Stimulated activated naive CD8-positive, alpha-beta T cell treated with anti-CD3 and anti-CD28 coated beads, Interleukin-15, Interleukin-2, amounts not matched to agents 100 ng/mL and 50 ng/mL, for 24 hours (primary cell): ENCODE data around the gene PCNP.
"Not testable (repeated sequence)": the region's sequence is repeated elsewhere in the genome, so short reads cannot be mapped to it uniquely, and the experiment has no call there.

Experiments
- H3K27ac Mint-ChIP-seq: one replicate; pipeline ENCODE4 v1.8.0; 2021; ENCODE audit warnings: mild to moderate bottlenecking, mixed read lengths
- H3K27me3 Mint-ChIP-seq: one replicate; pipeline ENCODE4 v1.8.0; 2021; ENCODE audit warnings: mixed read lengths
- H3K36me3 Mint-ChIP-seq: one replicate; pipeline ENCODE4 v1.8.0; 2021; ENCODE audit warnings: low read depth, mixed read lengths
- H3K4me1 Mint-ChIP-seq: one replicate; pipeline ENCODE4 v1.8.0; 2021; ENCODE audit warnings: low read depth, mixed read lengths
- H3K4me3 Mint-ChIP-seq: one replicate; pipeline ENCODE4 v1.8.0; 2021; ENCODE audit warnings: mild to moderate bottlenecking, mixed read lengths
- H3K9me3 Mint-ChIP-seq: one replicate; pipeline ENCODE4 v1.8.0; 2021; ENCODE audit warnings: mixed read lengths

Gene PCNP

GRCh38 chr3:101603184-101603583, 29.2 kb downstream of the PCNP start:
- Mint-ChIP-seq H3K36me3 (peaks cover 5% of the 10 kb centered on the region), H3K4me3 (no peak overlapping the region), H3K27ac (no peak overlapping the region), H3K27me3 (no peaks in the 10 kb centered on the region), H3K9me3 (no peaks in the 10 kb centered on the region), H3K4me1 (no peaks in the 10 kb centered on the region)

- not testable (repeated sequence) for H3K9me3 Mint-ChIP-seq, H3K4me1 Mint-ChIP-seq, H3K4me3 Mint-ChIP-seq, H3K36me3 Mint-ChIP-seq, H3K27me3 Mint-ChIP-seq, H3K27ac Mint-ChIP-seq
These were observed 31.4 kb downstream of the PCNP start for GRCh38 chr3:101605398-101605797.

- Mint-ChIP-seq H3K4me1 (no peaks in the 10 kb centered on the region), H3K27ac (no peak overlapping the region), H3K4me3 (no peak overlapping the region), H3K27me3 (no peaks in the 10 kb centered on the region), H3K36me3 (no peaks in the 10 kb centered on the region), H3K9me3 (no peaks in the 10 kb centered on the region)
These were observed 37.0 kb downstream of the PCNP start for GRCh38 chr3:101611023-101611422.

- H3K4me3 Mint-ChIP-seq, H3K27me3 Mint-ChIP-seq, H3K36me3 Mint-ChIP-seq, H3K27ac Mint-ChIP-seq, H3K4me1 Mint-ChIP-seq, H3K9me3 Mint-ChIP-seq: not testable (repeated sequence)
These were observed 39.0 kb downstream of the PCNP start for GRCh38 chr3:101613014-101613413.

GRCh38 chr3:101615525-101615924, 41.5 kb downstream of the PCNP start:
- Mint-ChIP-seq H3K27ac (no peak overlapping the region), H3K4me3 (no peak overlapping the region), H3K27me3 (no peaks in the 10 kb centered on the region), H3K4me1 (no peaks in the 10 kb centered on the region), H3K9me3 (no peaks in the 10 kb centered on the region), H3K36me3 (no peaks in the 10 kb centered on the region)

GRCh38 chr3:101617478-101617877, 43.5 kb downstream of the PCNP start:
- Mint-ChIP-seq H3K27me3 (no peaks in the 10 kb centered on the region), H3K27ac (no peak overlapping the region), H3K9me3 (no peaks in the 10 kb centered on the region), H3K4me3 (no peak overlapping the region), H3K4me1 (no peaks in the 10 kb centered on the region), H3K36me3 (no peaks in the 10 kb centered on the region)

- no peak overlapping the region for H3K27ac Mint-ChIP-seq
- no peaks in the 10 kb centered on the region for H3K9me3 Mint-ChIP-seq
- H3K4me3 Mint-ChIP-seq, result no peak overlapping the region
- no peaks in the 10 kb centered on the region for H3K4me1 Mint-ChIP-seq
- H3K27me3 Mint-ChIP-seq, result no peaks in the 10 kb centered on the region
- H3K36me3 Mint-ChIP-seq, result no peaks in the 10 kb centered on the region
These were observed 44.7 kb downstream of the PCNP start for GRCh38 chr3:101618726-101619125.

GRCh38 chr3:101619734-101620133, 45.8 kb downstream of the PCNP start:
- H3K9me3 Mint-ChIP-seq, result no peaks in the 10 kb centered on the region
- H3K36me3 Mint-ChIP-seq, result no peaks in the 10 kb centered on the region
- no peak overlapping the region for H3K27ac Mint-ChIP-seq

GRCh38 chr3:101623656-101624055, 49.7 kb downstream of the PCNP start:
- H3K27ac Mint-ChIP-seq, result no peak overlapping the region
- H3K36me3 Mint-ChIP-seq, result no peaks in the 10 kb centered on the region
- H3K27me3 Mint-ChIP-seq, result no peaks in the 10 kb centered on the region
- no peaks in the 10 kb centered on the region for H3K9me3 Mint-ChIP-seq
- no peaks in the 10 kb centered on the region for H3K4me1 Mint-ChIP-seq
- no peak overlapping the region for H3K4me3 Mint-ChIP-seq

More at GRCh38 chr3:101619734-101620133, 45.8 kb downstream of the PCNP start:
- Mint-ChIP-seq H3K4me3 (no peak overlapping the region), H3K27me3 (no peaks in the 10 kb centered on the region), H3K4me1 (no peaks in the 10 kb centered on the region)

GRCh38 chr3:101624857-101625256, 50.9 kb downstream of the PCNP start:
- Mint-ChIP-seq H3K27ac (no peak overlapping the region), H3K9me3 (no peaks in the 10 kb centered on the region), H3K4me1 (no peaks in the 10 kb centered on the region), H3K27me3 (no peaks in the 10 kb centered on the region), H3K36me3 (no peaks in the 10 kb centered on the region), H3K4me3 (no peak overlapping the region)

GRCh38 chr3:101625879-101626278, 51.9 kb downstream of the PCNP start:
- H3K9me3 Mint-ChIP-seq, result no peaks in the 10 kb centered on the region
- H3K27me3 Mint-ChIP-seq, result no peaks in the 10 kb centered on the region
- no peaks in the 10 kb centered on the region for H3K4me1 Mint-ChIP-seq
- H3K4me3 Mint-ChIP-seq, result no peak overlapping the region
- H3K27ac Mint-ChIP-seq, result no peak overlapping the region
- H3K36me3 Mint-ChIP-seq, result no peaks in the 10 kb centered on the region

GRCh38 chr3:101629219-101629618, 55.2 kb downstream of the PCNP start:
- no peaks in the 10 kb centered on the region for H3K9me3 Mint-ChIP-seq
- no peak overlapping the region for H3K27ac Mint-ChIP-seq
- H3K4me1 Mint-ChIP-seq, result no peaks in the 10 kb centered on the region
- H3K4me3 Mint-ChIP-seq, result no peak overlapping the region
- no peaks in the 10 kb centered on the region for H3K27me3 Mint-ChIP-seq
- no peaks in the 10 kb centered on the region for H3K36me3 Mint-ChIP-seq

GRCh38 chr3:101631098-101631796, 57.3 kb downstream of the PCNP start:
- Mint-ChIP-seq H3K4me3 (no peak overlapping the region), H3K9me3 (no peaks in the 10 kb centered on the region), H3K36me3 (no peaks in the 10 kb centered on the region), H3K27ac (no peak overlapping the region), H3K4me1 (peaks cover under 1% of the 10 kb centered on the region), H3K27me3 (no peaks in the 10 kb centered on the region)

GRCh38 chr3:101631959-101632358, 58.0 kb downstream of the PCNP start:
- H3K27ac Mint-ChIP-seq, H3K4me3 Mint-ChIP-seq, H3K4me1 Mint-ChIP-seq, H3K9me3 Mint-ChIP-seq, H3K36me3 Mint-ChIP-seq, H3K27me3 Mint-ChIP-seq: not testable (repeated sequence)

GRCh38 chr3:101632586-101632985, 58.6 kb downstream of the PCNP start:
- peaks cover 3% of the 10 kb centered on the region for H3K4me1 Mint-ChIP-seq
- H3K36me3 Mint-ChIP-seq, result no peaks in the 10 kb centered on the region
- no peaks in the 10 kb centered on the region for H3K27me3 Mint-ChIP-seq
- H3K9me3 Mint-ChIP-seq, result no peaks in the 10 kb centered on the region
- H3K4me3 Mint-ChIP-seq, result no peak overlapping the region
- no peak overlapping the region for H3K27ac Mint-ChIP-seq

GRCh38 chr3:101633186-101633585, 59.2 kb downstream of the PCNP start:
- Mint-ChIP-seq H3K36me3 (no peaks in the 10 kb centered on the region), H3K9me3 (no peaks in the 10 kb centered on the region), H3K4me3 (no peak overlapping the region), H3K4me1 (peaks cover 3% of the 10 kb centered on the region), H3K27me3 (no peaks in the 10 kb centered on the region), H3K27ac (no peak overlapping the region)
